Measurements from ENCODE around the gene TSC22D1.

GRCh38 chr13:44464471-44464870 lies 111.7 kb downstream of the TSC22D1 start:
- TF ChIP-seq CTCF (conservative IDR thresholded peaks at IDR 0.05; ENCODE audit: low read length) (no peak), EZH2phosphoT487 (IDR thresholded peaks at IDR 0.05; ENCODE audit: borderline replicate concordance, low read depth, low read length) (no peak)
